Prostate gland (tissue), 2 donors: ENCODE results near the gene TSPO. TPM values are rescaled to one million over a fixed set of nuclear protein-coding genes. Genes with fewer than 3 reads are reported as not detected.

Experiments used
- DNase-seq: peaks from one replicate; pipeline ENCODE4 v3.0.0-alpha.2; 2019; ENCODE audit warnings: low spot score
- H3K27ac ChIP-seq, 2 donors: fragments of 200-600 bp; sonication (generic); 2 replicates each; pipeline ENCODE4 v1.5.1; 2017 to 2019
- H3K27me3 ChIP-seq: fragments of 200-600 bp; sonication (generic); replicated peaks from 2 replicates; pipeline ENCODE4 v1.5.1; 2019; ENCODE audit not compliant: insufficient read depth
- H3K36me3 ChIP-seq, 2 donors: fragments of 200-600 bp; sonication (generic); 1 replicate in 1 of 2; 2 replicates in 1 of 2; pipeline versions ENCODE4 v1.5.1 to v1.8.1; 2017 to 2019
- H3K4me1 ChIP-seq: fragments of 200-600 bp; sonication (generic); replicated peaks from 2 replicates; pipeline ENCODE4 v1.5.1; 2019
- H3K4me3 ChIP-seq, 2 donors: fragments of 200-600 bp; sonication (generic); 2 replicates each; pipeline ENCODE4 v1.5.1; 2017 to 2019
- H3K9me3 ChIP-seq: fragments of 200-600 bp; sonication (generic); 2 replicates; pipeline ENCODE4 v1.5.1; 2017
- CTCF ChIP-seq, 4 experiments: fragments of 200-600 bp in 2 of 4; fragments of 450-650 bp in 2 of 4; sonication (generic) in 2 of 4; IDR thresholded peaks; 1 replicate in 3 of 4; 2 replicates in 1 of 4; pipeline ENCODE4 v1.5.1; 2016 to 2019; ENCODE audit warnings: antibody characterized with exemption in 4 of 4, mild to moderate bottlenecking in 2 of 4, moderate library complexity in 2 of 4
- POLR2A ChIP-seq: fragments of 450-650 bp; IDR thresholded peaks from one replicate; pipeline ENCODE4 v1.6.1; 2016; ENCODE audit warnings: antibody characterized with exemption, mild to moderate bottlenecking
- POLR2AphosphoS5 ChIP-seq: sonication (generic); formaldehyde crosslinking; IDR thresholded peaks from one replicate; pipeline ENCODE4 v1.6.1; 2017; ENCODE audit warnings: antibody characterized with exemption
- WGBS: methylation state at CpG from one replicate; pipeline ENCODE4 v1.1.5; 2018; 5-methylcytosine and 5-hydroxymethylcytosine counted together
- intact Hi-C: fragments of 100-400 bp; cut with DNase I; formaldehyde crosslinking; loops from one replicate; pipeline ENCODE4 v1.14.2; 2022
- total RNA-seq, 2 donors: library from RNA; depleted of rRNA; stranded (reverse); fragments of >200 nt; gene quantifications; one replicate each; pipeline ENCODE4 v1.1.0, GENCODE V29; 2016

TSPO gene
- total RNA-seq, 2 donors from 2014 or later, result 238 to 575 TPM

DNA sequence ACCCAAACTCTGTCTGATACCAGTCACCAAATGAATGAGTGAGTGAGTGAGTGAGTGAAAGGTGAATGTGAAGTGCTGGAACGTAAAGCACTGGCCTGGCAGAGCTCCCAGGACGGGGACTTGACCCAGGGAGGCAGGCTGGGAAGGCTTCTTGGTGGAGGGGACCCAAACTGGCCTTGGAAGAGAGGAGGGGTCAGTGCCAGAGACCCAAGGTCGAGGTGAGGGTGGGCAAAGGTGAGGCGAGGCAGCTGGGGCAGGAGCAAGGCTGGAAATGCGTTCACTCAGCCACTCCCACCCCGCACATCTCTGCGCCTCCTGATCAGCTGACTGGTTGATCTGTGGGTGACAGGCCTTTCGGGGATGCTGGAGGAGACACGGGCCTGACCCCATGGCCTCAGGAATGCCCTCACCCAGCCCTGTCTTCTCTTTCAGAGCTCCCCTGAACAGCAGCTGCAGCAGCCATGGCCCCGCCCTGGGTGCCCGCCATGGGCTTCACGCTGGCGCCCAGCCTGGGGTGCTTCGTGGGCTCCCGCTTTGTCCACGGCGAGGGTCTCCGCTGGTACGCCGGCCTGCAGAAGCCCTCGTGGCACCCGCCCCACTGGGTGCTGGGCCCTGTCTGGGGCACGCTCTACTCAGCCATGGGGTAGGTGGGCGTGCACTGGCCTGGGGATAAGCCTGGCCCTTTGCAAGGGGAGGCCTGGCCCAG, 7.6 kb downstream of the TSPO start:
- no peak for DNase-seq
- H3K27me3 ChIP-seq, result no peaks in the 10 kb centered on the region
- no peaks in the 10 kb centered on the region for H3K9me3 ChIP-seq
- no peak overlapping the region for H3K27ac ChIP-seq
- no peaks in the 10 kb centered on the region for H3K4me1 ChIP-seq
- H3K4me3 ChIP-seq, result no peak overlapping the region
- 89% methylated on average over 22 of the region's 24 CpGs for WGBS
- no peak for TF ChIP-seq CTCF (IDR thresholded peaks at IDR 0.05)
- no peak for TF ChIP-seq POLR2A
- no peak for TF ChIP-seq POLR2AphosphoS5
- intact Hi-C loops, result no loop called here
- H3K36me3 ChIP-seq, result no peaks in the 10 kb centered on the region

GRCh38 chr22:43159484-43160178, 8.3 kb downstream of the TSPO start:
- DNase-seq, result no peak
- Histone ChIP-seq H3K9me3 (no peaks in the 10 kb centered on the region), H3K4me1 (peaks cover under 1% of the 10 kb centered on the region), H3K4me3 (no peak overlapping the region), H3K36me3 (no peaks in the 10 kb centered on the region), H3K27me3 (no peaks in the 10 kb centered on the region), H3K27ac (no peak overlapping the region)
- 56% methylated on average over 16 of the region's 18 CpGs for WGBS
- no peak for TF ChIP-seq POLR2AphosphoS5
- TF ChIP-seq CTCF (IDR thresholded peaks at IDR 0.05), result peak in 2 of 4 experiments; percentile 29 to 34
- intact Hi-C loops, result no loop called here

DNA sequence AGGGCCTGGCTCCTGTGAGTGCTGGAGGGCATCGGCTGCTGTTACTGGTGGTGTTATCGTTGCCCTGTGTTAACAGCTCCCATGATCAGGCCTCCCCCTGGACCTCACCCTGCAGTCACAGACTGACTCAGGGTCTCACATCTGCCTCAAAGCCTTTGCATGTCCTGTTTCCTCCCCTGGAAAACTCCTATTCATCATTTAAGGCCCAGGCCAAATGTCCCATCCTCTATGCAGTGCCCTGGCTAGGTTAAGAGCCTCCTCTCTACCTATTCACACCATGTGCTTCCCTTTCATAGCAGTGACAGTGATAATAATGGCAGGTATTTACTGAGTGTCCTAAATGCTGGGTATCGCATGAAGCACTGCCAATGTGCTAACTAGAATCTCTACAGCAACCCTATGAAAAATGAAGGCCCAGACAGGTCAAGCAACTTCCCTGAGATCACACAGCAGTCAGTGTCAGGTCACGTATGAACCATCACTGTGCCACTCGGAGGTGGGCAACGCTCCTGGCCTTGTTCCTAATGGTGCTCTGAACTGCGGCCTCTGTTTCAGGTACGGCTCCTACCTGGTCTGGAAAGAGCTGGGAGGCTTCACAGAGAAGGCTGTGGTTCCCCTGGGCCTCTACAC, 9.3 kb downstream of the TSPO start:
- Histone ChIP-seq H3K9me3 (no peaks in the 10 kb centered on the region), H3K4me3 (no peak overlapping the region), H3K27ac (no peak overlapping the region), H3K36me3 (no peaks in the 10 kb centered on the region), H3K27me3 (no peaks in the 10 kb centered on the region), H3K4me1 (peaks cover 4% of the 10 kb centered on the region)
- WGBS, result 96% methylated on average over 8 of the region's 8 CpGs
- intact Hi-C loops, result no loop called here
- no peak for DNase-seq
- TF ChIP-seq POLR2AphosphoS5 (no peak), CTCF (IDR thresholded peaks at IDR 0.05) (no peak), POLR2A (no peak)

GRCh38 chr22:43162412-43163150, 11.2 kb downstream of the TSPO start:
- Histone ChIP-seq H3K36me3 (no peaks in the 10 kb centered on the region), H3K4me1 (peaks cover 4% of the 10 kb centered on the region), H3K27me3 (no peaks in the 10 kb centered on the region), H3K4me3 (no peak overlapping the region), H3K27ac (peak overlapping the region in 1 of 2 donors; percentile 38), H3K9me3 (no peaks in the 10 kb centered on the region)
- TF ChIP-seq CTCF (IDR thresholded peaks at IDR 0.05) (no peak), POLR2AphosphoS5 (no peak), POLR2A (no peak)
- intact Hi-C loops, result no loop called here
- WGBS, result 91% methylated on average over 24 of the region's 24 CpGs
- DNase-seq, result no peak
